ENCODE results near the gene NR2F2.

NR2F2 gene

GRCh38 chr15:96321639-96322535, 8.6 kb upstream of the NR2F2 start:
- H3F3A ChIP-seq (ENCODE audit: insufficient read depth, low read length): no peaks in the 10 kb centered on the region
- H4K20me1 ChIP-seq (ENCODE audit: insufficient read depth, low read length): no peaks in the 10 kb centered on the region
- no peak overlapping the region for H3K4me2 ChIP-seq (ENCODE audit: low read length)
- no peaks in the 10 kb centered on the region for H3K27me3 ChIP-seq (ENCODE audit: insufficient read depth, low read length)
- H3K9me3 ChIP-seq (ENCODE audit: low read length): no peaks in the 10 kb centered on the region
- H3K4me1 ChIP-seq (ENCODE audit: insufficient read depth, low read length, severe bottlenecking): no peaks in the 10 kb centered on the region
- H3K4me3 ChIP-seq (ENCODE audit: low read depth, low read length, poor library complexity, severe bottlenecking): no peak overlapping the region
- no peaks in the 10 kb centered on the region for H3K36me3 ChIP-seq (ENCODE audit: insufficient read depth, low read length)
- no peak overlapping the region for H3K9ac ChIP-seq (ENCODE audit: low read length)
- no peak overlapping the region for H3K27ac ChIP-seq (ENCODE audit: low read depth, low read length, poor library complexity, severe bottlenecking)
- no peaks in the 10 kb centered on the region for H3K79me2 ChIP-seq (ENCODE audit: insufficient read depth, low read length)
- TF ChIP-seq EZH2 (IDR thresholded peaks at IDR 0.05; ENCODE audit: borderline replicate concordance, low read length) (no peak), CTCF (IDR thresholded peaks at IDR 0.05; ENCODE audit: low read length) (no peak)
- H2AFZ ChIP-seq (ENCODE audit: low read length): no peak overlapping the region
- H3K9me2 ChIP-seq (ENCODE audit: low read depth, low read length): no peaks in the 10 kb centered on the region

GRCh38 chr15:96322536-96323318, 7.8 kb upstream of the NR2F2 start:
- H3K4me2 ChIP-seq (ENCODE audit: low read length): no peak overlapping the region
- H3K79me2 ChIP-seq (ENCODE audit: insufficient read depth, low read length): no peaks in the 10 kb centered on the region
- no peaks in the 10 kb centered on the region for H3K36me3 ChIP-seq (ENCODE audit: insufficient read depth, low read length)
- H3K27ac ChIP-seq (ENCODE audit: low read depth, low read length, poor library complexity, severe bottlenecking): no peak overlapping the region
- no peaks in the 10 kb centered on the region for H3K27me3 ChIP-seq (ENCODE audit: insufficient read depth, low read length)
- no peak overlapping the region for H2AFZ ChIP-seq (ENCODE audit: low read length)
- H3F3A ChIP-seq (ENCODE audit: insufficient read depth, low read length): no peaks in the 10 kb centered on the region
- no peak for TF ChIP-seq EZH2 (IDR thresholded peaks at IDR 0.05; ENCODE audit: borderline replicate concordance, low read length)
- TF ChIP-seq CTCF (IDR thresholded peaks at IDR 0.05; ENCODE audit: low read length): no peak
- no peak overlapping the region for H3K4me3 ChIP-seq (ENCODE audit: low read depth, low read length, poor library complexity, severe bottlenecking)
- no peak overlapping the region for H3K9ac ChIP-seq (ENCODE audit: low read length)
- H3K4me1 ChIP-seq (ENCODE audit: insufficient read depth, low read length, severe bottlenecking): no peaks in the 10 kb centered on the region
- no peaks in the 10 kb centered on the region for H4K20me1 ChIP-seq (ENCODE audit: insufficient read depth, low read length)
- no peaks in the 10 kb centered on the region for H3K9me2 ChIP-seq (ENCODE audit: low read depth, low read length)
- H3K9me3 ChIP-seq (ENCODE audit: low read length): no peaks in the 10 kb centered on the region

- Histone ChIP-seq H3K36me3 (ENCODE audit: insufficient read depth, low read length) (no peaks in the 10 kb centered on the region), H3K9me3 (ENCODE audit: low read length) (no peaks in the 10 kb centered on the region), H3K9ac (ENCODE audit: low read length) (no peak overlapping the region), H3K27me3 (ENCODE audit: insufficient read depth, low read length) (no peaks in the 10 kb centered on the region), H3K4me3 (ENCODE audit: low read depth, low read length, poor library complexity, severe bottlenecking) (no peak overlapping the region), H3K79me2 (ENCODE audit: insufficient read depth, low read length) (no peaks in the 10 kb centered on the region), H3F3A (ENCODE audit: insufficient read depth, low read length) (no peaks in the 10 kb centered on the region), H2AFZ (ENCODE audit: low read length) (no peak overlapping the region), H3K27ac (ENCODE audit: low read depth, low read length, poor library complexity, severe bottlenecking) (no peak overlapping the region), H4K20me1 (ENCODE audit: insufficient read depth, low read length) (no peaks in the 10 kb centered on the region), H3K4me1 (ENCODE audit: insufficient read depth, low read length, severe bottlenecking) (no peaks in the 10 kb centered on the region), H3K9me2 (ENCODE audit: low read depth, low read length) (no peaks in the 10 kb centered on the region), H3K4me2 (ENCODE audit: low read length) (no peak overlapping the region)
- TF ChIP-seq CTCF (IDR thresholded peaks at IDR 0.05; ENCODE audit: low read length): no peak
Observed at GRCh38 chr15:96323319-96324145, 7.0 kb upstream of the NR2F2 start.

Measured in OCI-LY1 (cell line).